Measurements from ENCODE around the gene NME1.
"Not testable (repeated sequence)": the region's sequence is repeated elsewhere in the genome, so short reads cannot be mapped to it uniquely, and the experiment has no call there.

The NME1 gene

GRCh38 chr17:51153210-51154072 lies at the start of gene NME1:
NME1 (plus strand) TSS chr17:51153559; CDS start chr17:51155655, 2,096 bp downstream.
- DNase-seq: peak; percentile 99

DNA sequence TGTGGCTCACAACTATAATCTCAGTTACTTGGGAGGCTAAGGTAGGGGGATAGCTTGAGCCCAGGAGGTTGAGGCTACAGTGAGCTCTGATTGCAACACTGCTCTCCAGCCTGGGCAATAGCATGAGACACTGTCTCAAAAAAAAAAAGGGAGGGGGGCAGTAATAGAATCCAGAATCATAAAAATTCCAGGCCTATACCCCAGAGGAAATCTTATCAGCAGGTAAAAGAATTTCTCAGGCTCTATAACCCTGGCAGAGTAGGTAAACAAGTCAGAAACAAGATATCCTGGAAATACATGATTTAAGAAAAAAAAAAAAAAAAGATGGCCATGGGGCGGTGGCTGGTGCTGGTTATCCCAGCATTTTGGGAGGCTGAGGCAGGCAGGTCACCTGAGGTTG lies 45.6 kb upstream of the NME1 start:
- DNase-seq: no peak

- not testable (repeated sequence) for DNase-seq
These were observed 40.8 kb upstream of the NME1 start for GRCh38 chr17:51112303-51113222.

DNA sequence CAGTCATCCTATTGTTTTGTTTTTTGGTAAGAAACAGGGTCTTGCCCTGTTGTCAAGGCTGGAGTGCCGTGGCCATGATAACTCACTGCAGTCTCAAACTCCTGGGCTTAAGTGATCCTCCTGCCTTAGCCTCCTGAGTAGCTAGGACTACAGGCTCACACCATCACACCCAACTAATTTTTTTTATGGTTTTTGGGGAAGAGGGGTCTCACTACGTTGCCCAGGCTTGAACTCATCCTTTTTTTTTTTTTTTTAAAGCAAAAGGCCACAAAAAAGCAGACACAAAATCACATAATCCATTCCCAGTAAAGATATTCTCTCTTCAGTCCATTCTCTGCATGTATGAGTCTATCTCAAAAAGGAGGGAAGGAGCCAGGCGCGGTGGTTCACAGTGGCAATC lies 38.2 kb upstream of the NME1 start:
- no peak for DNase-seq

DNA sequence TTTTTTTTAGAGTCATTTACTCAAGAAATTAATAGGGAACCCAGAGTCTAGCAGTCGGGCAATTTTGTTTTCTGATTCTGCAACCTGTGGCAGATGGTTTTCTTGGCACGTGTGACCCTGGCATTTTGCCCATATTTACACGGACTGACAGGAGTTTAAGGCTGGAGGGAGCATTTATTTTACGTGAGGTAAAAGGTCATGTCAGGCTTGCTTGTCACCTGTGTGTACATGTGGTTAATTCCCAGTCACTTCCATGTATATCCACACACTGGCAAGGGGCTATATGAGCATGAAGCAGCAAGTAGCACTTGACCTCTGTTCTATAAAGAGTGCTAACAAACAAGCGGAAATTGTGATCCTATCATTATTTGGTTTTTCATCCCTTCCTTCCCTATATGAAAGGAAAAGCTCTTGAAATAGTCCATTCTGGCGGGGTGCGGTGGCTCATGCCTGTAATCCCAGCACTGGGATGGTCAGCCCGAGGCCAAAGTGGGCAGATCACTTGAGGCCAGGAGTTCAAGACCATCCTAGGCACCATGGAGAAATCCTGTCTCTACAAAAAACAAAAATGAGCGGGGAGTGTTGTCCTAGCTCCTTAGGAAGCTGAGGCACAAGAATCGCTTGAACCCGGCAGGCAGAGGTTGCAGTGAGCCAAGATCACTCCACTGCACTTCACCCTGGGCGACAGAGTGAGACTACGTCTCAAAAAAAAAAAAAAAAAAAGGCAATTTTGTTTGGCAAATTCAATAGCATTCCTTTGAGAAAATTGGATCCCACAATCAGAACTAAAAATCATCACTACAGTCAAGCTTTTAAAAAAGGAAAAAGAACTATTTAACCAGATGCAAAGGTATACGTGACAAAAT lies 34.8 kb upstream of the NME1 start:
- no peak for DNase-seq

- peak; percentile 80 for DNase-seq
These were observed 33.7 kb upstream of the NME1 start for GRCh38 chr17:51119415-51120356.

- DNase-seq: peak; percentile 62
These were observed 33.0 kb upstream of the NME1 start for GRCh38 chr17:51120357-51120738.

GRCh38 chr17:51120739-51121619 lies 32.4 kb upstream of the NME1 start, which contains the start of gene SPAG9:
SPAG9 (minus strand) TSS chr17:51120868; CDS start chr17:51120656, 212 bp downstream.
- DNase-seq: peak; percentile 97

DNA sequence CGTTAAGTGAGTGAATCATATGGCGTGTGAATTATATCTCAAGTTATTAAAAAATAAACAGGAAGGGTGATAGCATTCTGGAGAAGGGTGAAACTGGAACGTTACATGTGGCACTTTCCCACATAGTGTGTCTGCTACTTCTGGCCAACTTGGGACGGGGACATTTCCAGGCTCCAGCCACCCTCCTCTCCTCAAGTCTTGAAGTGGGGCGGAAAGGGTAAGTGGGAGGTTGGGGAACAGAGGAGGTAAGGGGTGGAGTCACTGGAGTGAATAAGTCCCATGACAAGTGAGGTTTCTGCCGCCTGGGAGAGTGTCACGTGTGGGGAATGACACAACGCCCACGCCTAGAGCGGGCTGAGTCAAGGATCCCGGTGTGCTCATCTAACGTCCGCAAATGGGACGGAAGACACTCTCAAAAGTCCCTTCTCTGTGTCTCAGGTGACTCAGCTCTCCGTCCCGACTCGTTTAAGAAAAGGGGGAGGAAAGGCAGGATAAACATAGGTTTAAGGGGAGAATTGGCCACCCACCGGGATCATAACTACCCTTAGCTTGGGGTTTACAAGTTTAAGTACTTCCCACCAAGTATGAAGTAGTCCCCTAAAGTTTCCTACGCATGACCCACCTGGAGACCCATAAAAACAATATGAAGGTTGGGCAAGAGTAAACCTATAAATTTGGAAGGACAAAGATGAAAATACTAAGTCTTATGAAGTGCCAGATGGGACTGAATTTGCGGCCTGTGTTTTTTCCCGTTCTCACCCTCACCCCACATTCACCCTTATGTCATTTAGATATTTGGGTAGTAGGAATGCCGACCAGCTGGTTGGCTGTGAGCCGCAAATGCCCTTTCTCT lies 31.5 kb upstream of the NME1 start:
- DNase-seq: peak; percentile 97

- DNase-seq: not testable (repeated sequence)
These were observed 30.8 kb upstream of the NME1 start for GRCh38 chr17:51122473-51123115.

GRCh38 chr17:51124640-51125503 lies 28.5 kb upstream of the NME1 start:
- DNase-seq: no peak

DNA sequence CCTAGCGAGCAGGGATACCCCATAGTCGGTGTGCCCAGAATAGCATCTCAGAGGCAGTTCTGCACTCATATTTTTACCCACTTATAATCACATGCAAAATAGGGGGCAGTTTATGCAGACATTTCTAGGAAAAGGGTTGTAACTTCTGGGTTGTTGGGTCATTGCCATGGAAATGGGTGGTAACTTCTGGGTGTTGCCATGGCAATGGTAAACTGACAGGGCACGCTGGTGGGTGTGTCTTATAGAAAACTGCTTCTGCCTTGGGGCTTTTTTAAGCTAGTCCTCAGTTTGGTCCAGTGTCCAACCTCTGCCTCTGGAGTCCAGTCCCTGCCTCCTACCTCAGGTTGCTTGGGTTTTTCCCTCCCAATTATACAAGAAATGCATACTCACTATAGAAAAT lies 25.3 kb upstream of the NME1 start:
- peak; percentile 63 for DNase-seq

GRCh38 chr17:51132964-51133319 lies 20.4 kb upstream of the NME1 start:
- peak; percentile 32 for DNase-seq

DNA sequence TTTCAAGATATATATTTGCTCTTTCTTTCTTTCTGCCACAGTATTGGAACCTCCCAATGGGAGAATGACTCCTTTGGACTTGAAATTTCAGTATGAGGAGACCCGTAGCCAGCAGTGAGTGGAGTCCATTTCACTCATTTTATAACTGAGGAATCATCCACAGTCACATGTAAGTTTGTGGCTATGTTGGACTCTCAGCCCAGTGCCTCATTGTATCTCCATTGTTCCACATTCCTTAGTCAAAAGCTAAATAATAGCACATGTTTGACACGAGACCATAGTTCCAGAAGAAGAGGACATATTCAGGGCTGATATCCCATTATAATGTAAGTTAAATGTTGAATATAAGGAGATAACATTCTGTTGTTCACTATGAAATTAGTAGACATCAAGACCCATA lies 20.0 kb upstream of the NME1 start:
- DNase-seq: no peak

GRCh38 chr17:51135956-51136355 lies 17.4 kb upstream of the NME1 start:
- DNase-seq: no peak

DNA sequence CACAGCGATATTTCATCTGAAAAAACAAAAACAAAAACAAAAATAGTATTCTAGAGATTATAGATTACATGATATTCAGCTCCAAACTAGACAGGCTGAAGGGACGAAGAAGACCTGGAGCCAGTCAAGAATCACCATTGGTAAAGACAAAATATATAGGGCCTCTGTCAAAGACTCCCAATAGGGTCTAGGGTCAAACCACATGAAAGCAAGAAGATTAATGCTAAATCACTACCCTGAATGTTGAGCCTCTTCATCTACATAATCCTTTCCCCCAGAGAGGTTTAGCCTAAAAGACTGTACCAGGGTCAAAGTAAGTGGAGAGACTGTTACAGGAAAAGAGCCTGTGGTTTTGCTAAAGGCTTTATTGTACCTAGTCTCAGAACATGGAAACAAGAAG lies 10.8 kb upstream of the NME1 start:
- no peak for DNase-seq

- DNase-seq: no peak
These were observed 8.9 kb upstream of the NME1 start for GRCh38 chr17:51144266-51145022.

All from OCI-M1 (cell line).